Activated T-helper 2 cell treated with anti-CD3 and anti-CD28 coated beads, Interferon-gamma antibody, Interleukin-2, Interleukin-4, amounts not matched to agents 10 μg/mL and 5 μg/mL and 100 μg/mL, durations not matched to agents 14 hours and 24 hours and 36 hours (primary cell): ENCODE data around the gene MEMO1. TPM values are rescaled to one million over a fixed set of nuclear protein-coding genes. Genes with fewer than 3 reads are reported as not detected.
"Not testable (repeated sequence)": the region's sequence is repeated elsewhere in the genome, so short reads cannot be mapped to it uniquely, and the experiment has no call there.

ENCODE experiments used
- DNase-seq: peaks from one replicate; pipeline ENCODE4 v3.0.0; 2021; ENCODE audit warnings: low spot score
- H3K27ac Mint-ChIP-seq: one replicate; pipeline ENCODE4 v1.8.0; 2021; ENCODE audit warnings: mixed read lengths
- H3K27me3 Mint-ChIP-seq: one replicate; pipeline ENCODE4 v1.8.0; 2021; ENCODE audit warnings: low read depth, mixed read lengths
- H3K36me3 Mint-ChIP-seq: one replicate; pipeline ENCODE4 v1.8.0; 2021; ENCODE audit warnings: low read depth, mixed read lengths
- H3K4me1 Mint-ChIP-seq: one replicate; pipeline ENCODE4 v1.8.0; 2021; ENCODE audit warnings: low read depth, mixed read lengths
- H3K4me3 Mint-ChIP-seq: one replicate; pipeline ENCODE4 v1.8.0; 2021; ENCODE audit warnings: low read depth, mild to moderate bottlenecking, moderate library complexity, mixed read lengths
- H3K9me3 Mint-ChIP-seq: one replicate; pipeline ENCODE4 v1.8.0; 2021; ENCODE audit warnings: mixed read lengths
- intact Hi-C: fragments of 100-400 bp; cut with micrococcal nuclease; formaldehyde crosslinking; loops from one replicate; pipeline ENCODE4 v1.15.1; 2023
- total RNA-seq: library from RNA; stranded (reverse); gene quantifications from 2 replicates; pipeline ENCODE4 v1.2.3, GENCODE V29; 2022

Gene MEMO1
- total RNA-seq, 1 donor from 2014 or later, result 63.7 TPM

DNA sequence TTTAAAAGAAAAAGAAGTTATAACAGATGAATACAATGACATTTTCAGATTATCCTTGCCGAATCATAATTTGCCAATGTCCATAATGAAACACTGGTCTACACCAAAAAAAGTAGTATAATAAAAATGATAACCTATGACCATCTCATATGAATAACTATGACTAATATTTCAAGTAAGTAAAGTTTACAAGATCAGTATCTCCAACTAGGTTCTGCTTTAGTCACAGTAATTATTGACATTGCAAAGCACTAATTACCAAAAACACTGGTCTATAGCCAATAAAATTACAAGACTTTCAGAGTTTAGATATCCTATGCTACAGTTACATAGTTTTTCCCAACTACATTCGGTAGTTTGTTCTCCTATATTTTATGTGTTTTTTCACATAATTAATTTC is 136.7 kb downstream of the MEMO1 start:
- H3K4me1 Mint-ChIP-seq, result peaks cover 2% of the 10 kb centered on the region
- intact Hi-C loops, result no loop called here
- no peak overlapping the region for H3K4me3 Mint-ChIP-seq
- H3K27me3 Mint-ChIP-seq, result no peaks in the 10 kb centered on the region
- no peaks in the 10 kb centered on the region for H3K9me3 Mint-ChIP-seq
- peaks cover 16% of the 10 kb centered on the region for H3K36me3 Mint-ChIP-seq
- no peak for DNase-seq
- no peak overlapping the region for H3K27ac Mint-ChIP-seq

DNA sequence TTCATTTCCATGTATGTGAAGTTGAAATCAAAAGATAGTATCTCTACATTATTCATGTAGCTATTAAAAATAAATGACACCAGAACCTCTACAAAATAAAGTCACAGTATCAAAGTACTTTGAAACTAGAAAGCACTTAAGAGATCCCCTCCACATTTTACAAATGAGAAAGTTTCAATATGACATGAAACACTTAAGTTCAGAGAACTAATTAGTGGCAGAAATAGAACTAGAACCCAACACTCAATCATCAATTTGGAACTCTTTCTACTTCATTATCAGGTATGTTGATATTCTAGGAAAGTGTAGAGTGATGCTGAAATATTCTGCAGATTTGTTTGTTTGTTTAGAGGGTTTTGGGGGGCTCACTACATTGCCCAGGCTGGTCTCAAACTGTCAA is 145.6 kb downstream of the MEMO1 start:
- intact Hi-C loops, result no loop called here
- no peak overlapping the region for H3K4me3 Mint-ChIP-seq
- H3K27me3 Mint-ChIP-seq, result no peaks in the 10 kb centered on the region
- H3K36me3 Mint-ChIP-seq, result peaks cover 8% of the 10 kb centered on the region
- no peak for DNase-seq
- no peaks in the 10 kb centered on the region for H3K4me1 Mint-ChIP-seq
- no peaks in the 10 kb centered on the region for H3K9me3 Mint-ChIP-seq
- H3K27ac Mint-ChIP-seq, result no peak overlapping the region

DNA sequence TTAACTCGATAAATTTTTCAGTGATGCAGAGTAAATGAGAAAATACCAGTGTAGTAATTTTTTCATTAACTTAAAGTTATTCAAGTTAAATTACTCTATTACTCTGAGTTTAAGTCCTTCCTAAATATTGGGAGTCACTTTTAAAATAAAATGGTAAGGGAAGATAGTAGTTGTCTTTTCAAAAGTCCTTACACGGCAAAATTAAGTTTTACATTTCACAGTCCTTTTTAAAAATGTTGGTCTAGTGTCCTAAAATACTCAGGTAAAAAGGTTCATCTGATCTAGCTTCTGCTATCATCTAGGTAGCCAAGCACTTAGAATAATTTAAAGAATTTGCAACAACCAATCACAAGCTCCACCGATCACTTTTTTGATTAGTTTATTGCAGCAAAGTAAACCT is 146.9 kb downstream of the MEMO1 start:
- Mint-ChIP-seq H3K27me3 (no peaks in the 10 kb centered on the region), H3K36me3 (peaks cover 8% of the 10 kb centered on the region), H3K4me1 (no peaks in the 10 kb centered on the region), H3K9me3 (no peaks in the 10 kb centered on the region), H3K4me3 (no peak overlapping the region), H3K27ac (no peak overlapping the region)
- DNase-seq, result no peak
- intact Hi-C loops, result no loop called here

DNA sequence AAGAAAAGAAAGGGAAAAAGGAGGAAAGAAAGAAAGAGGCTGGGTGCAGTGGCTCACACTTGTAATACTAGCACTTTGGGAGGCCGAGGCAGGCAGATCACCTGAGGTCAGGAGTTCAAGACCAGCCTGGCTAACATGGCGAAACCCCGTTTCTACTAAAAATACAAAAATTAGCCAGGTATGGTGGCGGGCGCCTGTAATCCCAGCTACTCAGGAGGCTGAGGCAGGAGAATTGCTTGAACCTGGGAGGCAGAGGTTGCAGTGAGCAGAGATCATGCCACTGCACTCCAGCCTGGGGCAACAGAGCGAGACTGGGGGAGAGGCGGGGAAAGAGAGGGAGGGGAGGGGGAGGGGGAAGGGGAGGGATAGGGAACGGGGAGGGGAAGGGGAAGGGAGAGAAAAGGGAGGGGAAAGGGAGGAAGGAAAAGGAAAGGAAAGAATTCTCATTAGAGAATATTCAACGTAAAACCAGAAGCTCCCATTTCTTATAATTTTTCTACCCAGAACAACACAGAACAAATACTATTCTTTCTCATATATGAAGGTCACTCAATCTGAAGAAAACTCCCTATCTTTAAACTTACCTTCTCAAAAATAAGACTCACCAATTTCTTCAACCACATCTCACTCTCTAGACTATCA is 147.7 kb downstream of the MEMO1 start:
- not testable (repeated sequence) for H3K27ac Mint-ChIP-seq

DNA sequence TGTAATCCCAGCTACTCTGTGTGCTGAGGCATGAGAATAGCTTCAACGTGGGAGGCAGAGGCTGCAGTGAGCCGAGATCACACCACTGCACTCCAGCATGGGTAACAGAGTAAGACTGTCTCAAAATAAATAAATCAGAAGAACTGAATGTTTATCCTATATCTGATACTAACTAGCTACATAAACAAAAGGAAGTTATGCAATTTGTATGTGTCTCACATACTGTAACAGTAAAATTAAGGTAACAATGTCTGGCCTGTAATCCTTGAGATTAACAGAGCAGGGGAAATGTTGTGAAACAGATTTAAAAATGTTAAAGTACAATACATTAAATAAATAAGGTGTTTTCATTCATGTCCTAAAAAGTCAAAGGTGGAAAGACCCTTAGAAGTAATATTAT is 150.8 kb downstream of the MEMO1 start:
- Mint-ChIP-seq H3K9me3 (no peaks in the 10 kb centered on the region), H3K27ac (no peak overlapping the region), H3K4me1 (no peaks in the 10 kb centered on the region), H3K27me3 (no peaks in the 10 kb centered on the region), H3K36me3 (peaks cover 3% of the 10 kb centered on the region), H3K4me3 (no peak overlapping the region)
- DNase-seq, result no peak
- intact Hi-C loops, result no loop called here

More for the DNA sequence above, 147.7 kb downstream of the MEMO1 start:
- H3K9me3 Mint-ChIP-seq, H3K27me3 Mint-ChIP-seq, DNase-seq, intact Hi-C loops, H3K36me3 Mint-ChIP-seq, H3K4me1 Mint-ChIP-seq, H3K4me3 Mint-ChIP-seq: not testable (repeated sequence)

DNA sequence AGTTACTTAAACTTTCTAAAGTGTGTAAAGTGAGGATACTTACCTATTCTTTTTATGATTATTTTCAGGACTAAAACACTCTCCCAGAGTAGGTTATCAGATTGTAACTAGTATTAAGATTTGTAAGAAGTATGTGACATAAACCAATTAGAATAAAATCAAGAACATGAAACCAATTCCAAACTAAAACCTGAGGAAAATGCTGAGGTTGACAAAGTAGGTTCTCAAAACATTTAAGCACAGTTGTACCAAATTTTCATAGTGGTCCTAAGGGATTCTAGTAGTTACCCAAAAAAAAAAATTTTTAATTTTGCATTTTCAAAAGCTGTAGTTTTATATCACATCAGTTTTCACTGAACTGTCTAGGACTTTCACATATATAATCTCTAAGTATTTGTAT is 157.3 kb downstream of the MEMO1 start:
- Mint-ChIP-seq H3K27ac (no peak overlapping the region), H3K4me3 (no peak overlapping the region), H3K9me3 (no peaks in the 10 kb centered on the region), H3K36me3 (peaks cover 11% of the 10 kb centered on the region), H3K27me3 (no peaks in the 10 kb centered on the region), H3K4me1 (no peaks in the 10 kb centered on the region)
- intact Hi-C loops, result no loop called here
- no peak for DNase-seq

DNA sequence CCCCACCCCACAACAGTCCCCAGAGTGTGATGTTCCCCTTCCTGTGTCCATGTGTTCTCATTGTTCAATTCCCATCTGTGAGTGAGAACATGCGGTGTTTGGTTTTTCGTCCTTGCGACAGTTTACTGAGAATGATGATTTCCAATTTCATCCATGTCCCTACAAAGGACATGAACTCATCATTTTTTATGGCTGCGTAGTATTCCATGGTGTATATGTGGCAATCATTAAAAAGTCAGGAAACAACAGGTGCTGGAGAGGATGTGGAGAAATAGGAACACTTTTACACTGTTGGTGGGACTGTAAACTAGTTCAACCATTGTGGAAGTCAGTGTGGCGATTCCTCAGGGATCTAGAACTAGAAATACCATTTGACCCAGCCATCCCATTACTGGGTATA is 168.7 kb downstream of the MEMO1 start:
- DNase-seq, H3K36me3 Mint-ChIP-seq, H3K27ac Mint-ChIP-seq, H3K27me3 Mint-ChIP-seq, H3K9me3 Mint-ChIP-seq, intact Hi-C loops, H3K4me1 Mint-ChIP-seq, H3K4me3 Mint-ChIP-seq: not testable (repeated sequence)

DNA sequence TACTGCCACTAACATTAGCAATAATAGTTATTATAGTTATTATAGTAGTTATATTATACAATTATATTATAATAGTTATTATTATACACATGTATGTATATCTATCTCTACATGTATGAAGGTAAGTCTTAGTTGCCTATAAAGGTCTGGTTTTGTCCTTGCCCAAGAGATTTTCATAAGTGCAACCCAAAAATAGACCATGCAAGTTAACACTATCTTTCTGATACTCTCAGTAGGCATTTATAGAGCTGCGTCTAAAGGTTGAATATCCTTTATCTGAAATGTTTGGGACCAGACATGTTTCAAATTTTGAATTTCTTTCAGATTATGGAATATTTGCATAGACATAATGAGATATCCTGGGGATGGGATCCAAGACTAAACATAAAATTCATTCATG is 175.4 kb downstream of the MEMO1 start:
- Mint-ChIP-seq H3K4me3 (no peak overlapping the region), H3K4me1 (no peaks in the 10 kb centered on the region), H3K36me3 (no peaks in the 10 kb centered on the region), H3K27ac (no peak overlapping the region), H3K27me3 (no peaks in the 10 kb centered on the region), H3K9me3 (no peaks in the 10 kb centered on the region)
- intact Hi-C loops, result no loop called here
- no peak for DNase-seq

DNA sequence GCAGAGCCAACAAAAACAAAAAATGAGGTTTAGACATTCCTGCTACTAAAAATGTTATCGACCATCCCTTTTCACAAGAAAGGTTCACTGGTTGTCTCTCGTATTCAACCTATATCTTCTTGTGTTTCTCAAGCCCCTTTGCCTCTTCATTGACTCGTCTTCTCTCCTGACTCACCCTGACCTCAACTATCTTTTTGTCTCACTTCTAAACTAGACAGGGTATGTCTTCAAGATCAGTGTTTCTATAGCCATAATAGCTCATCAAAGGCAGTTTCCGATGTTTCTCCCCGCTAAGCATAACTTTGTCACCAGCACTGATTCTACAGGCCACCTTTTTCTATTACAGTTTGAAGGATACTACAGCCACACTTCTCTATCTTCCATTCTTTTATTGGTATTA is 178.4 kb downstream of the MEMO1 start:
- H3K4me3 Mint-ChIP-seq, result no peak overlapping the region
- peaks cover 8% of the 10 kb centered on the region for H3K9me3 Mint-ChIP-seq
- no peaks in the 10 kb centered on the region for H3K36me3 Mint-ChIP-seq
- intact Hi-C loops, result no loop called here
- no peaks in the 10 kb centered on the region for H3K4me1 Mint-ChIP-seq
- no peak for DNase-seq
- H3K27ac Mint-ChIP-seq, result no peak overlapping the region
- H3K27me3 Mint-ChIP-seq, result no peaks in the 10 kb centered on the region

DNA sequence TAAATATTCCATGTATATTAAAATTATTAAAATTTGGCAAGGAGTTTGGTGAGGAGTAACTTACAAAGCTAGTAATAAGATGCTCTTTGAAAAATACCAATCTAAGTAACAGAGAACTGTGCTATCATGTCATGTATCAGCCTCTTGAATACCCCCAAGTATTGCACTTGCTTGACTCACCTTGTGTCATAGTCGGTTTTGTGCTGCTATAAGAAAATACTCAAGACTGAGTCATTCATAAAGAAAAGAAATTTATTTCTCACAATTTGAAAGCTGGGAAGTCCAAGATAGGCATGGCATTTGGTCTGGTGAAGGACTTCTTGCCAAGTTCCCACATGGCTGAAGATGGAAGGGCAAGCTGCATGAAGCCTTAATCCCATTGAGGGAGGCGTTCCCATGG is 179.2 kb downstream of the MEMO1 start:
- Mint-ChIP-seq H3K27ac (no peak overlapping the region), H3K27me3 (no peaks in the 10 kb centered on the region), H3K36me3 (no peaks in the 10 kb centered on the region), H3K9me3 (peaks cover 10% of the 10 kb centered on the region), H3K4me3 (no peak overlapping the region), H3K4me1 (no peaks in the 10 kb centered on the region)
- intact Hi-C loops, result no loop called here
- no peak for DNase-seq

DNA sequence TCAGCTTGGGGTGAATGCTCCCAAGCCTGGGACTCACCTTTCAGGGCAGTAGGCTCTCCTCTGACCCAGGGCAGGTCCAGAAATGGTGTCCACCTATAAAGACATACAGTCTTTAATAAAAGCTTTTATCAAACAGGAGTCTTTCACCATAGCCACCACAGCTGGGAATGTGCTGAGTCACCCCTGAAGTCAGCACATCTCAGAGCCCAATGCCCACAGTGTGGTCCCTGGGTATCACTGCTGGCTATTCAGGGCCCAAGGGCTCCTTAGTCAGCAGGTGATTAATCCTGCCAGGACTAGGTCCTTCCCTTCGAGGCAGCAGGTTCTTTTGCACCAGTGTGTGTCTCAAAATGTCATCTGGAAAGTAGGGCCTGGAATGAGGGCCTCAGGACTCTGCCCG is 181.9 kb downstream of the MEMO1 start:
- H3K9me3 Mint-ChIP-seq, result peaks cover 16% of the 10 kb centered on the region
- no peak overlapping the region for H3K4me3 Mint-ChIP-seq
- DNase-seq, result no peak
- no peaks in the 10 kb centered on the region for H3K36me3 Mint-ChIP-seq
- H3K27ac Mint-ChIP-seq, result no peak overlapping the region
- H3K27me3 Mint-ChIP-seq, result no peaks in the 10 kb centered on the region
- intact Hi-C loops, result no loop called here
- H3K4me1 Mint-ChIP-seq, result no peaks in the 10 kb centered on the region

DNA sequence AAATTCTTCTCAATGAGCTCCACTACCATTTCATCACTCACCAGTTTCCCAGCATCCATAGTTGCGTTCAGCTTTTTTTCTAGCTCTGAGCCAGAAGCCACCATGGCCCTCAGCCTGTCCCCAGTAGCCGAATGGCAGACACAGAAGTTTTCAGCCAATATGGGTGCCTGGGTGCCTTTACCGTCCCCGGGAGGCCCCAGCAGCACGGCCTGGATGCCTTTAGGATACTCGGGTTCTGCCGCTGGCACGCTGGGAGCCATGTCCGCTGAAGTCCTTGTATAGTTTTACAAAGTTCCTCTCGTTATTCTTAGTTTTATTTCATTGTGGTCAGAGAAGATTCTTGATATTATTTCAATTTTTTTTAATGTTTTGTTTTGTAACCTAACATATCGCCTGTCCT is 187.2 kb downstream of the MEMO1 start:
- Mint-ChIP-seq H3K9me3 (peaks cover 21% of the 10 kb centered on the region), H3K4me3 (no peak overlapping the region), H3K4me1 (no peaks in the 10 kb centered on the region), H3K36me3 (no peaks in the 10 kb centered on the region), H3K27me3 (no peaks in the 10 kb centered on the region), H3K27ac (no peak overlapping the region)
- no peak for DNase-seq
- intact Hi-C loops, result no loop called here

DNA sequence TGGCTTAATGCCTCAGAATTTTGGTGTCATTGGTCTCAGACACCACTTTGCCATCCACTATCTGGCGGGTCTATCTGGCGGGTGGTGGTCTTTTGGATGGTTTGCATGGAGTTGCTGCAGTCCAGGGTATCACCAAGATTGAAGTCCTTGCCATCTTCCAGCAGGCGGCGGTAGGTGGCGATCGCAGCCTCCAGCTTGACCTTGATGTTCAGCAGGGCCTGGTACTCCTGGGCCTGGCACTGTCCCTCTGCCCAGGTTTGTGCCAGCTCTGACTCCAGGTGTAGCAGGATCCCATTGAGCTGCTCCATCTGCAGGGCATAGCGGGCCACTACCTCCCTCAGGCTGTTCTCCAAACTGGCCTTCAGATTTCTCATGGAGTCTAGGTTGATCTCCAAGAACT is 188.2 kb downstream of the MEMO1 start:
- no peaks in the 10 kb centered on the region for H3K36me3 Mint-ChIP-seq
- no peak for DNase-seq
- intact Hi-C loops, result no loop called here
- H3K4me3 Mint-ChIP-seq, result no peak overlapping the region
- peaks cover 21% of the 10 kb centered on the region for H3K9me3 Mint-ChIP-seq
- H3K27me3 Mint-ChIP-seq, result no peaks in the 10 kb centered on the region
- H3K27ac Mint-ChIP-seq, result no peak overlapping the region
- H3K4me1 Mint-ChIP-seq, result no peaks in the 10 kb centered on the region
